GM12878 (cell line): ENCODE data around the gene DAAM1.

ENCODE experiments used
- CTCF ChIP-seq, 3 experiments: IDR thresholded peaks in 2 of 3; conservative IDR thresholded peaks in 1 of 3; 2 replicates each; pipeline ENCODE4 v1.5.1; 2011; ENCODE audit warnings: low read depth in 3 of 3, low read length in 3 of 3, mild to moderate bottlenecking in 3 of 3, control low read depth in 2 of 3, moderate library complexity in 2 of 3, inconsistent platforms in 1 of 3, mixed read lengths in 1 of 3; ENCODE audit not compliant: control insufficient read depth in 2 of 3, insufficient read depth in 1 of 3; ENCODE audit errors: extremely low read depth in 1 of 3
- POLR2AphosphoS5 ChIP-seq: IDR thresholded peaks from 2 replicates; pipeline ENCODE4 v1.6.1; 2011; ENCODE audit warnings: mild to moderate bottlenecking, low read length, inconsistent platforms
- RB1 ChIP-seq: fragments of 450-650 bp; formaldehyde crosslinking; IDR thresholded peaks from 2 replicates; pipeline ENCODE4 v1.6.1; 2017; ENCODE audit warnings: mild to moderate bottlenecking, borderline replicate concordance
- USF1 ChIP-seq: IDR thresholded peaks from 2 replicates; pipeline ENCODE4 v1.6.1; 2011; ENCODE audit warnings: borderline replicate concordance, low read depth, mild to moderate bottlenecking, moderate library complexity, mixed read lengths, low read length; ENCODE audit not compliant: insufficient read depth; ENCODE audit errors: extremely low read length
- ZNF274 ChIP-seq: IDR thresholded peaks from one replicate; pipeline ENCODE4 v1.8.0; 2011; ENCODE audit not compliant: insufficient read length, insufficient read depth

GRCh38 chr14:59177262-59177661 is 11.2 kb upstream of the DAAM1 start:
- TF ChIP-seq USF1 (no peak), POLR2AphosphoS5 (no peak), RB1 (no peak), ZNF274 (no peak), CTCF (IDR thresholded peaks at IDR 0.05 in 2 of 3, conservative IDR thresholded peaks at IDR 0.05 in 1 of 3; ENCODE audit: control insufficient read depth in 2 of 3, extremely low read depth in 1 of 3, insufficient read depth in 1 of 3, low read depth in 3 of 3, low read length in 3 of 3) (no peak)
